Measurements from ENCODE around the gene UQCC2. TPM values are rescaled to one million over a fixed set of nuclear protein-coding genes. Genes with fewer than 3 reads are reported as not detected.
A peak's percentile ranks its signal among the peaks of the same experiment; 100 is the strongest.

UQCC2 gene
- total RNA-seq, 2 donors from 2014 or later: 45.0 to 81.7 TPM

DNA sequence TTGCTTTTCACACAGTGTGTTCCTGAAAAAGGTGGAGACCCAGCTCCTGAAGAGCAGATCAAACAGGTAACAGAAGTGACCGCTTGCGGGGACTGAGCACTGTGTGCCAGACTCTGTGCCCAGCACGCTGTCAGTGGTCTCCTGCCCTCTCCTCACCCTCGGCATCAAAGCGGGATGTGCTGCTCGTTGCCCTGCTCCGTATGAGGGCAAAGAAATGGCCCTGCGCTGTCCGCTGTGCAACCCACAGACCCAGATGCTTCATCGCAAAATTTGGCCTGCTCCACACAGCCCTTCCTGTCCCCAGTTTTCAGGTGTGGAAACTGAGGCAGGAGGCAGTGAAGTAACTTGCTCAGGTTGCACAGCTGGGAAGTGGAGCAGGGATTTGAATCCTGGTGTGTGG, 13.7 kb downstream of the UQCC2 start:
- no peaks in the 10 kb centered on the region for H3K4me1 ChIP-seq
- intact Hi-C loops (cut with DNase I): no loop called here
- no peaks in the 10 kb centered on the region for H3K9me3 ChIP-seq
- peaks cover 7% of the 10 kb centered on the region for H3K36me3 ChIP-seq
- no peaks in the 10 kb centered on the region for H3K27me3 ChIP-seq
- TF ChIP-seq CTCF (IDR thresholded peaks at IDR 0.05): no peak
- no peak for DNase-seq
- no peak overlapping the region for H3K4me3 ChIP-seq
- no peak overlapping the region for H3K9ac ChIP-seq (ENCODE audit: low read depth in 2 of 2, low read length in 2 of 2)
- no peak overlapping the region for H3K27ac ChIP-seq

DNA sequence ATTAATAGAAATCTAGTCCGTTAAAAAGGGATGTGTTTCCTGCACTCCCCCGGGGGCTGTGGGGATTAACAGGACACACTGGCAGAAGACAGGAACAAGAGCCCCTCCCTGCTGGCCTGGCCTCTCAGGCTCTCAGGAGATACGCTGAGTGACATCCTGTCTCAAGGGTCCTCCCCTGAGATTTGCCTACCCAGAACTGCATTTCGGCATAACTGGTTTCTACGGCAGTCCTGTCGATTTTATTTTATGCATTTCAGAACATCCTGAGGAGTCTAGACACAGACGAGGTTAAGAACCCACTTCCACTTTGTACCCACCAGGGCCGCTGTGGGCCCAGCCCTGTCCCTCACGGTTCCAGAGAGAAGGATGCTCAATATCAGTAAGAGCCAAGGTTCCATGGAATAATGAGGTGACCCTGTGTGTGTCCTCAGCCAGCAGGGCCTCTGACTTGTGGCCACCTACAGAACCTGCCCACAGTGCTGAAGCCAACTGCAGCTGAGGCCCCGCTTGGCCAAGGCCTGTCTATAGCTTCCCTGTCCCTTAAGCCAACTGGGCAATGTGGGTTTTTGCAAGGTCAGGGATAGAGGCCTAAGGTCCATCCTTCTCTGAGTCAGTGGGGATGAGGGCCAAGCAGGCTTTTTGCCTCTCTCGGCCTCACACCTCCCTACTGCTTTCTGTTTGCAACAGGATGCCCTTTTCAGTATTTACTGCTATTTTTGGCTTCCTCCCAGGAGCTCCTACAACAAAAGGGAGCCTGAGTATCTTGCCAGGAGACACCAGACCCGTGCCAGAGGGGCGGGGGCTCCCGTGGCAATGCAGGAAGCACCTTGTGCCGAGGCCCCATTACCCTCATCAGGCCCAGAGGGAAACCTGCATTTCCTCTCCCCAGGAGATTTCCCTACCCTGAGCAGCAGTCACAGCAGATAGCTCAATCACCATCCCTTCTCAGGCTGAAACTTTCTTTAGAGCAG, 14.7 kb downstream of the UQCC2 start:
- intact Hi-C loops (cut with DNase I): no loop called here
- Histone ChIP-seq H3K4me1 (no peaks in the 10 kb centered on the region), H3K9ac (ENCODE audit: low read depth in 2 of 2, low read length in 2 of 2) (peak overlapping the region in 1 of 2 donors; percentile 8), H3K36me3 (peaks cover 8% of the 10 kb centered on the region), H3K27ac (peak overlapping the region; percentile 4), H3K27me3 (no peaks in the 10 kb centered on the region), H3K9me3 (no peaks in the 10 kb centered on the region), H3K4me3 (no peak overlapping the region)
- no peak for DNase-seq
- no peak for TF ChIP-seq CTCF (IDR thresholded peaks at IDR 0.05)

- H3K27ac ChIP-seq: peak overlapping the region; percentile 4
Measured at GRCh38 chr6:33696076-33696475, 15.4 kb downstream of the UQCC2 start.

GRCh38 chr6:33695451-33695887, 16.0 kb downstream of the UQCC2 start:
- H3K27ac ChIP-seq: no peak overlapping the region
- DNase-seq: no peak
- no peaks in the 10 kb centered on the region for H3K4me1 ChIP-seq
- H3K27me3 ChIP-seq: no peaks in the 10 kb centered on the region
- peaks cover 13% of the 10 kb centered on the region for H3K36me3 ChIP-seq
- H3K4me3 ChIP-seq: no peak overlapping the region
- H3K9me3 ChIP-seq: no peaks in the 10 kb centered on the region
- intact Hi-C loops (cut with DNase I): no loop called here
- TF ChIP-seq CTCF (IDR thresholded peaks at IDR 0.05): no peak
- no peak overlapping the region for H3K9ac ChIP-seq (ENCODE audit: low read depth in 2 of 2, low read length in 2 of 2)

More at GRCh38 chr6:33696076-33696475, 15.4 kb downstream of the UQCC2 start:
- no peak for TF ChIP-seq CTCF (IDR thresholded peaks at IDR 0.05)
- H3K4me3 ChIP-seq: no peak overlapping the region
- no peaks in the 10 kb centered on the region for H3K27me3 ChIP-seq
- H3K9me3 ChIP-seq: no peaks in the 10 kb centered on the region
- intact Hi-C loops (cut with DNase I): no loop called here
- H3K36me3 ChIP-seq: peaks cover 13% of the 10 kb centered on the region
- no peaks in the 10 kb centered on the region for H3K4me1 ChIP-seq
- H3K9ac ChIP-seq (ENCODE audit: low read depth in 2 of 2, low read length in 2 of 2): no peak overlapping the region
- no peak for DNase-seq

DNA sequence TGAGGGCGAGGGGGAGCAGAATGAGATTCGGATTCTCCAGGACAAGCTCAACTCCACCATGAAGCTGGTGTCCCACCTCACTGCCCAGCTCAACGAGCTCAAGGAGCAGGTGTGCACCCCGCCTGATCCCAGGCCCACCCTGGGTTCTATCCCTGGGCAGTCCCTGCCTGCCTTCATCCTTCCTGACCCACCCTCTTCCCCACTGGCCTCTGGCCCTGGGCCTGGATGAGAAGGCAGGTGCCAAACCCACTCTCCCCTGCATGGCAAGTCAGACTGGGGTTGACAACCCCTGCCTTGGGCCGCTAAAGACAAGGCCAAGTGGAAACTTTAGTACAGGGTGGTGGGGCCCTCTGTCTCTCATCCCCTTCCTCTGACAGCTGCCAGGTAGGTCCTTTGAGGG, 16.5 kb downstream of the UQCC2 start:
- H3K4me1 ChIP-seq: no peaks in the 10 kb centered on the region
- peaks cover 13% of the 10 kb centered on the region for H3K36me3 ChIP-seq
- no peak for DNase-seq
- no peaks in the 10 kb centered on the region for H3K27me3 ChIP-seq
- intact Hi-C loops (cut with DNase I): no loop called here
- no peak overlapping the region for H3K27ac ChIP-seq
- H3K9ac ChIP-seq (ENCODE audit: low read depth in 2 of 2, low read length in 2 of 2): no peak overlapping the region
- no peak for TF ChIP-seq CTCF (IDR thresholded peaks at IDR 0.05)
- H3K9me3 ChIP-seq: no peaks in the 10 kb centered on the region
- H3K4me3 ChIP-seq: no peak overlapping the region

All from colonic mucosa (tissue), 4 donors.